DMS 273 (cell line): ENCODE results near the gene LRIG3.
"Not testable (repeated sequence)": the region's sequence is repeated elsewhere in the genome, so short reads cannot be mapped to it uniquely, and the experiment has no call there.

Experiments used
- DNase-seq: peaks from one replicate; lab custom pipeline; 2025; ENCODE audit not compliant: unreplicated experiment; lab: John Stamatoyannopoulos, UW

Gene LRIG3

GRCh38 chr12:58858030-58858429, 62.3 kb downstream of the LRIG3 start:
- no peak for DNase-seq

- DNase-seq, result not testable (repeated sequence)
Measured at GRCh38 chr12:58857206-58857605, 63.1 kb downstream of the LRIG3 start.

- not testable (repeated sequence) for DNase-seq
Measured at GRCh38 chr12:58855630-58856029, 64.7 kb downstream of the LRIG3 start.

GRCh38 chr12:58850826-58851225, 69.5 kb downstream of the LRIG3 start:
- no peak for DNase-seq

GRCh38 chr12:58847901-58848600, 72.3 kb downstream of the LRIG3 start:
- no peak for DNase-seq

DNA sequence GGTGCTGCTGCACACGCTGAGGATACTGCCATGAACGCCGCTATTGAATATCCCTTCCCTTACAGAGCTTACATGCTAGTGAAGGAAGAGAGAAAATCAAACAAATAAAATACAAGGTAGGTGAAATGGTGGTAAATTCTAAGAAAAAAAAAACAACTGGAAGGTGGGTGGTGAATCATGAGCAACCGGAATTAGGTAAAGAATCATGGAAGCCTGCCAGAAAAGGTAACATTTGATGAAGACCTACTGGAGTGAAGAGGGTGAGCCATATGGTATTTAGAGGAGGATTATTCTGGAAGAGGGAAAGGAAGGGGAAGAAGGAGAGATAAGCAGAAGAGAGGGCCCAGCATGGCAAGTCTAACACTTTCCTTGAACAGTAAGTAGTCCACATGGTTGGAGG, 76.1 kb downstream of the LRIG3 start:
- no peak for DNase-seq

DNA sequence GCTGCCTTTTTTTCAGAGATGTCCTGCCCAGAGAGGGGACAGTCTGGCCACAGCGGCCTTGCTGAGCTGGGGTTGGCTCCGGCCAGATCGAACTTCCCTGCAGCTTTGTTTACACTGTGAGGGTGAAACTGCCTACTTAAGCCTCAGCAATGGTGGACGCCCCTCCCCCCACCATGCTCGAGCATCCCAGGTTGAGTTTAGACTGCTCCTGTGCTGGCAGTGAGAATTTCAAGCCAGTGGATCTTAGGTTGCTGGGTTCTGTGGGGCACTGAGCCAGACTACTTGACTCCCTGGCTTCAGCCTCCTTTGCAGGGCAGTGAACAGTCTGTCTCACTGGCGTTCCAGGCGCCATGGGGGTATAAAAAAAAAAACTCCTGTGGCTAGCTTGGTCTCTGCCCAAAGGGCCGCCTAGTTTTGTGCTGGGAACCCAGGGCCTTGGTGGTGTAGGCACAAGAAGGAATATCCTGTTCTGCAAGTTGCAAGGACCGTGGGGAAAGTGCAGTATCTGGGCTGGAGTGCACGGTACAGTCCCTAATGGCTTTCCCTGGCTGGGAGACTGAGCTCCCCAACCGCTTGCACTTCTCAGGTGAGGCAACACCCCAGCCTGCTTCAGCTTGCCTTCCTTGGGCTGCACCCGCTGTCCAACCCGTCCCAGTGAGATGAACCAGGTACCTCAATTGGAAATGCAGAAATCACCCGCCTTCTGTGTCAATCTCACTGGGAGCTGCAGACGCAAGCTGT, 79.1 kb downstream of the LRIG3 start:
- DNase-seq, result no peak

DNA sequence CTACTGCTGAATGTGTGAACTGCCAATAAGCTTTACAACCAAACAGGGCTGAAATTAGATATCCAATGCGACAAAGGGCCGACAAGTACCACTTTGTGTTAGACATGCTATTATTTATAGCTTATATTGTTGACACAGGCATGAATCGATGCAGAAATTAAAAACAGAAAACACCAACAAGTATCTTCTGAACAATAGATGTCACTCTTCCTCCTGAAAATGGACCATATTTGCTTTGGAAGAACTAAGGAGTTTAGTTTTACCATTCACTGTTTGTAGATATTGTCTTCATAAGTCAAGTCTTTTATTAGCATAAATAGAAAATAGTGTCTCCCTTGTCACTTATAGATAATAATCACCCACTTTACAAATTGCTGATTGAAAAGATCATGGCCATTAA, 86.5 kb downstream of the LRIG3 start:
- no peak for DNase-seq

- DNase-seq, result no peak
Measured at GRCh38 chr12:58832920-58833319, 87.4 kb downstream of the LRIG3 start.
